Activated effector memory CD4-positive, alpha-beta T cell treated with Interleukin-2 at 50 U/mL for 16 hours (primary cell): Measurements from ENCODE around the gene RPL37A.
"Not testable (repeated sequence)": the region's sequence is repeated elsewhere in the genome, so short reads cannot be mapped to it uniquely, and the experiment has no call there.

Experiments
- DNase-seq: peaks from one replicate; pipeline ENCODE4 v3.0.0-alpha.2; 2020

Gene RPL37A

DNA sequence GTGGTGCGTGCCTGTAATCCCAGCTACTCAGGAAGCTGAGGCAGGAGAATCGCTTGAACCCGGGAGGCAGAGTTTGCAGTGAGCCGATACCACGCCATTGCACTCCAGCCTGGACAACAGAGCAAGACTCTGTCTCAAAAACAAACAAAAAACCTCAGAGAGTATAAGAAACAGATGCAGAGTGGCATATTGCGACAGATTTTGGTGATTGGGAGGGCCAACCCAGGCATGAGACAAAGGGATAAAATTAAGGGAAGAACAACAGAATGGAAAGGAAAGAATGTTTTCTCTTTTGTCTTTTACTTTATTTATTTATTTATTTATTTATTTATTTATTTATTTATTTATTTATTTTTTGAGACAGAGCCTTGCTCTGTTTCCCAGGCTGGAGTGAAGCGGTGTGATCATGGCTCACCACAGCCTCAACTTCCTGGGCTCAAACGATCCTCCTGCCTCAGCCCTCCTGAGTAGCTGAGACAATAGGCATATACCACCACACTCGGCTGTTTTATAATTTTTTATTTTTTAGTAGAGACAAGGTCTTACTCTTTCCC lies 20.0 kb downstream of the RPL37A start:
- not testable (repeated sequence) for DNase-seq

DNA sequence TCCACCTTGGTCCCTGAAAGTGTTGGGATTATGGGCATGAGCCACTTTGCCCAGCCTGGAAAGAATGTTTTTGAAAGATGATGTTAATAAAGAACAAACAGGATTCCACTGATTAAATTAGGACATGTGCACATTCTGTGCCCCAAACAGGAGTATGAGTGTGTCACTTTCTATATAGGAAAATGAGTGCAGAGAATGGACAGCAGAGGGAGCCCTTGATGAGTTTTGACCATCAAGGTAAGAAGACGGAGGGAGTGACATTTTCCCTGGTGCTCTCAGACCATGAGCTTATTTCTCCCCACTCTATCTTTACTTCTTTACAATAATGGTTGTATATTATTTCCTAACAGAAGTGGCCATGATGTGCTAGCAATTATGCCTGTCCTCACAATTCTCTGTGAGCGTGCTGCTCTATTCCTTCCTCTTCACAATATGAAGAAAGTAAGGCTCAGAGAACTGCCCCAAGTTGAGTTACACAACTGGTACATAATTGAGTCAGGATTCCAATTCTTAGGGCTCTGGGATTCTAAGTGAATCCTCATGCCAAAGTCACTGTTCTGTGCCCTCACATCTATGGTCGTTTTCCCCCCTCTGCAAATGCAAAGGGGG lies 20.6 kb downstream of the RPL37A start:
- DNase-seq, result no peak

DNA sequence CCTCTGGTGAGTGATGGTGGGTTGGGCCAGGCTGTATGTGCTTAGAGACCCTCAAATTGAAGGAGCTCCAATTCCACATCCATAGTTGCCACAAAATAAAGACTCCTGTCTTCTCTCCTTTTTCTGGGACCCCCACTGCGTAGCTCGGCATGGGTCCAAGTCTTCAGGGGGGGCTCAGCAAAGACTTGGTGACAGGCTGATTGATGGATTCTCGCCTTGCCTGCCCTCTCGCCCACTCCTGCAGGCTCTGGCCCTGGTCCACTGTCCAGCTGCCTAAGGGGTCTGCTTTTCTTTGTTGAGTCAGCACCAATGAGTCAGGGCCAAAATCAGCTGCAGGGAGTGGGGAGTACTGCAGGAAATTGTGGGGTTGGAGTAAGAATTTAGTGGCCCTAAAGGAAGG lies 21.5 kb downstream of the RPL37A start:
- DNase-seq, result no peak

DNA sequence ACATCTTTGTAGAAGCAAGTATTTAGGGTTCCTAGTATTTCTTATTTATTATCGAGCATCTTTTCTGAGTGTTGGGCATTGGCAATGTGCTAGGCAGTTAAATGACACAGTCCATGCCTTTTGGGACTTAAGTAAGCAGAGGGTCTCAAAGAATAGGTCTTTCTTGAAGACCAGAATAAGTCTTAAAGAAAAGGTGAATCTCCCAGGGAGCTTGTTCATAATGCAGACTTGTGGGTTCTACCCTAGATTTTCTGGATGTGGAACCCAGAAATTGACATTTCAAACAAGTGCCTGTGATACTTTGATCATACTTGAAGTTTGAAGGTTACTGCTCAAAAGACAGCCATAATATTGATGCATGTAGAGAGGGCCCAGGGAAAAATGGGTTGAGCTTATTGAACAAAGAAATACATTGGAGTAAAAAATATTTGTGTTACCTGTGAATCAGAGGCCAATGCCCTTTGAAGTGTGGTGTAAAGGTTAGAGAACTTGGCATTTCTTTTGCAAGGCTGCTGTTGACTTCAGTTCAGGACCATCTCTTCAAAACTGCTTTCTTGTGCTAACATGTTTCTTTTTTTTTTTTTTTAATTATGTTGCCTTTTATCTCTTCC lies 24.4 kb downstream of the RPL37A start:
- DNase-seq, result no peak

DNA sequence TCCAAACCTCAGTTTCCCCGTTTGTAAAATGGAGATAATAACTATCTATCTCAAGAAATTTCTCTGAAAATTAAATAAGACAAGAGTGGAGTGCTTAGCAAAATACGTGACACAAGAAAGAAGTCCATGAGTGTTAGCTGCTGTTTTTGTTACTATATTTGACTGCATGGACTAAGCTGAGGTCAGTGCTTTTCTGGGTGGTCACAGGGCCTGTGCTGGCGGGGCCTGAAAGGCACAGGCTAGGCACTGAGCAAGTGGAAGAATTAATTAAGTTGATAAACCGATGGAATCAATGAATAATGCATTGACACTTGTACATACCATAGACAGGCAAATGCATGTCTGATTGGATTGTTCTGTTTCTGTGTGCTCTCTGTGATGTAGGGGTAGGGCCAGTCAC lies 27.3 kb downstream of the RPL37A start:
- no peak for DNase-seq

DNA sequence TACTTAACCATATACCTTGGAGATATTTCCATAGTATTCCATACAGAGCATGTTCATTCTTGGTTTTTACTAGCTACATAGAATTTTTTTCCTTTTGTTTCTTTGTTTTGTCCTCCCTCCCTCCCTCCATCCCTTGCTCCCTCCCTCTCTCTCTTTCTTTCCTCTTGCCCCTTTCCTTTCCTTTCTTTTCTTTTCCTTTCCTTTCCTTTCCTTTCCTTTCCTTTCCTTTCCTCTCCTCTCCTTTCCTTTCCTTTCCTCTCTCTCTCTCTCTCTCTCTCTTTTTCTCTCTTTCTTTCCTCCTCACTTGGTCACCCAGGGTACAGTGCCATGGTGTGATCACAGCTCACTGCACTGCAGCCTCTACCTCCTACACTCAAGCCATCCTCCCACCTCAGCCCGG lies 28.3 kb downstream of the RPL37A start:
- no peak for DNase-seq

DNA sequence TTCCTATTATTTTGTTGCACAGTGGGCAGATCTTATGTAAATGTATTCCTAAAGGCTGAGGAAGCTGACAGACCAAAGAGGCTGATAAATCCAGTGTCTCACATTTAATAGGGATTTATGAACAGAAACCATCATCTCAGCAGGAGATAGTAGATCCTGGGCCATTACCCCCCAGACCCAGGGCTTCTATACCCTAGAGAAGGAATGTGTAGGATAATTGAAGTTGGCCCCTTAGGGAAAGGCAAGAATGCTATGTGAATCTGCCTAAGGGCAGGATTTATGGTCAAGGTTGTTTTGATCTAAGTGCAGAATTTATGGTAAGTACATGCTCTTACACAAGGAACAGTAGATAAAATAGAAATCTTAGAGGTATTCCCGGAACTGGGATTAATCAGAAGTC lies 29.0 kb downstream of the RPL37A start:
- DNase-seq, result no peak

DNA sequence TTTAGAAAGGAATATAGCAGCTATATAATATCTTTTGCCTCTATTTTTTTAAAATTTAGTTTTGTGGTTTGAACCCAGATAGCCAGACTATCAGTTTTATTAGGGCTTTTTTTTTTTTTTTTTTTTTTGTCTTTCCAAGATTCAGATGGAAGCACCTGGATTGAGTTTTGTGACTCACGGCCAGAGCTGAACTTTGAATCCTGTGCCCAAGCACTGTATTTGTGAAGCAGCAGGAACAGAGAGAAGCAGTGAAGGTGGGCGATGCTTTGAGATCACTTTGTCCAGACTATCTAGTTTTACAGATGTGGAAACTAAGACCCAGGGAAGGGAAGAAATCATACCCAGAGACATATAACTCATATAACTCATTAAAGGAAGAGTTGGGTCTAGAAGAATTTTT lies 33.9 kb downstream of the RPL37A start:
- no peak for DNase-seq

DNA sequence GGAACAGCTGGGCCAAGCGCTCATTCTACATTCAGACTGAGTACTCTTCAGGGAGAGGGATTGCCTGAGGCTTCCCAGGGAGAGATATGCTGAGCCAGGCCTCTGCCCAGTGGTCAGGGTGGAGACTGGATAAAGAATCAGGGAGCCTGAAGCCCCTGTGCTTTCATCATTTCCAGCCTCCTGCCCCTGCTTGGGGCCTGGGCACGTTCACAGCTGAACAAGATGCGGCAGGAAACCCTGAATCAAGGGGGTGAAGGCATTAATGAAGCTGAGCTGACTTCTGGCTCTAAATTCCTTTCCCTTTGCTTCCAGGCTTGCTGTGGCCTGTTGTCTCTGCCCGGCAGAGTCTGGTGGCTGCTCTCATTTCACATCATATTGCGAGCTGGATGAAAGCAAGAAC lies 35.0 kb downstream of the RPL37A start:
- DNase-seq, result no peak

DNA sequence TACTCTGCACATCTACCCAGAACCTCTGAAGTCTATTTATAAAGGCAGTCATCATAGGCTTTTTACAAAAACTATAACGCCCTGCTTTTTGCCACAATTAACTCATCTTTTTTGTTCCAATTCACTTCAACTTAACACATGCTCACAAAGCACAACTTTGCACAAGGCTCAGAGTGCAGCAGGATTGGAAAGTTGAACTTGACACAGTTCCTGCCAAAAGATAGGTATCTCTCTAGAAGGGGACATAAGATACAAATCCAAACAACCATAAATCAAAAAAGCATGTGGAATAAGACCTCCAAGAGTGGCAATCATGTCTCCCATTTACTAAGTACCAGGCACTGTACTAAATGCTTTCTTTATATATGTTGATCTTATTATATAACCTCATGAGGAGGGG lies 36.2 kb downstream of the RPL37A start:
- DNase-seq, result no peak

DNA sequence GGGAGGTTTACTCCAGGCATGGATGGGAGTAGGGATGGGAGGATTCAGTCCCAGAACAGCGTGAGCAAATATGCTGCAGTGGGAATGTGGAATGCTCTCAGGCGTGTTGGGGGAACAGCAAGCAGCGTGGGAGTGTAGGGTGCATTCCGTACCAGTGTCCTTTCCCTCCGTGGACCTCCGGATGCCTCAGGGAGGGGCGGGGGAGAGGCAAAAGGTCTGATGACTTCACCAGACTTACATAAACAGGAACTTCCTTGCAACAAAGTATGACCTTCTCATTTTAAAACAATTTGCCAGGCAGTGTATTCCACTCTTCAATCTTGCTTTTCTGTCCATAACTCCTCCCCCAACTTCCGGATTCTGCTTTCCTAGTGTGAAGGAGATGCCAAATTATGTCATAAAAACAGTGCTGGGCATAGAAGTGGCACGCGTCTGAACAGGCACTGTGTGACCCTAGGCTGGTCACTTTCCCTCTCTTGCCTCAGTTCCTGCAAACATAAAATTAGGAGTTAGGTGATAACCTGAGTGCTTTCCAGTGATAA lies 36.9 kb downstream of the RPL37A start:
- no peak for DNase-seq

DNA sequence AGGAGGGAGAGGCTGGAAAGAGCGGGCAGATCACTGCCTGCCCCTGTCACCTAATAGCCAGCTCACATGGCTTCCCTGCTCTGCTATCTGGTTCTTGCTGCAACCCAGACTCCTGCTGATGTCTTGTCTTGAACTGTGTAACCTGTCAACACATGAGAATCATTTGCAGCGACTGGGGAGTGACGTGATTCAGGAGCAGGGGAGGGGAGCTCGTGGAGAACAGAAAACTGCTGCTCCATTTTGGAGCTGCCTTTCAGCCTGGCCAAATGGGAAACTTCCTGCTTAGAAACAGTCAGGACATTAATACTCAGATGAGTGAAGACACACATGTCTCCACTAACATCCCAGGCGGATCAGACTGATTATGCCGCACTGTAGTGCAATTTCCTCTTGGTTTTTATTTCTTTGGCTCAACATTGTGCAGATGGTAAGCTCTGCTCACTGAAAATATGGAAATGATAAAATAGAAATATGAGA lies 38.1 kb downstream of the RPL37A start:
- no peak for DNase-seq

DNA sequence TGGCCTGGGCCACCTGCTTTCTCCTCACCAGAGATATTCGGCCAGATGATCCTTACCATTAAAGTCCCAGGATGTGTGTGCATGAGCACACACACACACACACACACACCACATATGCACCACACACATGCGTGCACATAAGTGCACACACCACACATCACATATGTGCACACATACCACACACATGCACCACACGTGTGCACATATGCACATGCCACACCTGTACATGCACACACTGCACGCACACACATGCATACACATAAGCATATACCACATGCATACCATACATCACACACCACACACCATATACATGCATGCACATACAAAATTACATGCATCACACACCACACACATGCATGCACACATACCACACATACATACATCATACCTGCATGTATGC lies 38.7 kb downstream of the RPL37A start:
- DNase-seq, result no peak

DNA sequence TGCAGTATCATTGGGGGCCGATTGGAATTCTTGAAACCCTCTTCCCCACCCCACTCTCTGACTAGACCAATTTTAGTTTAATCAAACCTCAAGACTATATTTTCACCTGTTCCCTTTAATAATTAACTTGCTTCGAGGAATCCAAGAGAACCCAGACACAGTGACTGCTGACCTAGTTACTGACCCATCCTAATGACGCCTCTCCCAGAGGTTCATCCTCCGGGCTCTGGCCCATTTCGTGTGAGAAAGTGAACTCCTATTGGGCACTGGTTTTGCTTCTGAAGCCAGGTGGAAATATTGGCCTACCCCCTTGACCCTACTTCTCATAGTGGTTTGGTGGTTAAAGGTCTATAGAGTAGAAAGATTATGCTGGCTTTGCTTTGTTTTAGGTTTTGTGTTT lies 39.9 kb downstream of the RPL37A start:
- DNase-seq, result no peak

DNA sequence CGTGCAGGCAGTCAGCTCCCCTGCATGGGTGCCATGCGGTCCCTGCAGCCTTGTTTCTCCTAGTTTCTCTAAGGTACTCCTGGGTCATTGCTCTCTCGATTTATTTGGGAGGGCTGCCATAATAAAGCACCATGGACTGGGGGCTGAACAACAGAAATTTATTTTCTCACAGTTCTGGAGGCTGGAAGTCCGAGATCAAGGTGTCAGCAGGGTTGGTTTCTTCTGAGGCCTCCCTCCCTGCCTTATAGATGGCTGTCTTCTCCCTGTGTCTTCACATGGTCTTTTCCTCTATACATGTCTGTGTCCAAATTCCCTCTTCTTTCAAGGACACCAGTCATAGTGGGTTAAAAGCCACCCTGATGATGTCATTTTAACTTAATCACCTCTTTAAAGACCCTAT lies 40.5 kb downstream of the RPL37A start:
- no peak for DNase-seq

DNA sequence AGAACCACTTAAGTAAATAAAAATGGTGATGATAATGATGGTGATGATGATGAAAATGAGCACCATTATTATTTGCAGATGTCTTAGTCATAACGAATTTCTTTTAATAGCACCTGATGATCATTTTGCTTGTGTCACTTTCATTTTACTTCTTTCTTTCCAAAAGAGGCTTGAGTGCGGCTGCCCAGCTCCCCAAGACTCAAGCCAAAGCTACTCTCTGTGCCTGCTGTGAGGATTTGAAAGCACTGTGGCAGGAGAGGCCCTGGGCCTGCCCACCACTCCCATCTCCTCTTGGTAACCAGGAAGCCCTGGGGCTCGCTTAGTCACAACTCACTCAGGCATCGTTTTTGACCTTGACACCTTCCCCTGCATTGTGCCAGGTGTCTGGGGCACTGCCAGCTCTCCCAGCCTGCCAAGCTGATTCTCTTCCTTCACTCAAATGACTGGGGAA lies 41.2 kb downstream of the RPL37A start:
- no peak for DNase-seq

DNA sequence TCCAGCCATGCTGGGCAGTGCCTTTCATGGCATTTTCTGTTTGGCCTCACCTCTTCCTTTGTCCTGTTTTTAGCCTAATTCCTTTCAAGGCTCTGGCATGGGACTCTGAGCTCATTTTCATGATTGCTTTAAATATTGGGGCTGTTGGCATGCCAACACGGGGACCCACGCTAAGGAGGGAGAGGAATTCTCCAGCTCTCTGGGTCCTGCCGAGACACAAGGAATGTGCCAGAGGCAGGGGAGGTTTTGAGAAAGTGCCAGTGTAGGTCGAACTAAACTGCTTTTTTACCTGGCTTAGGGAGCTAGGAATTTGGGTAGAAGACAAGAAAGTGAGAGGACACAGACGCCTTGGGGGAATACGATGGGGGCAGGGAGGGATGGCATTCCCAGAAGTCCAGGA lies 42.3 kb downstream of the RPL37A start:
- no peak for DNase-seq

DNA sequence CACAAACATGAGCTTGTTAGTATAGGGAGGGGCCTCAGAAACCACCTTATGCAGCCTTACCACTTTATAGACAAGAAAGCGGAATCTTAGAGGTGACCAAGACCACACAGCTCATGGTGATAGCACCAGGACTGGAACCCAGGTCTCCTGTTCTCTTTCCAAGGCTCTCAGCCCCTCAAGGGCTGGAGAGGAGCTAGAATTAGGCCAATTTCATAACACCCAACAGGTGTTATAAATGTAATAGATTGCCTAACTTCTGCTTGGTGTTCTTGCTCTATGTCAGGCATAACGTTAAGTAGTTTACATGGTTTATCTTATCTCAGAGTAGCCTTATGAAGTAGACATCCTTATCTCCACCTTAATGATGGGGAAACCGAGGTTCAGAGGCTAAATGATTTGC lies 42.9 kb downstream of the RPL37A start:
- no peak for DNase-seq

DNA sequence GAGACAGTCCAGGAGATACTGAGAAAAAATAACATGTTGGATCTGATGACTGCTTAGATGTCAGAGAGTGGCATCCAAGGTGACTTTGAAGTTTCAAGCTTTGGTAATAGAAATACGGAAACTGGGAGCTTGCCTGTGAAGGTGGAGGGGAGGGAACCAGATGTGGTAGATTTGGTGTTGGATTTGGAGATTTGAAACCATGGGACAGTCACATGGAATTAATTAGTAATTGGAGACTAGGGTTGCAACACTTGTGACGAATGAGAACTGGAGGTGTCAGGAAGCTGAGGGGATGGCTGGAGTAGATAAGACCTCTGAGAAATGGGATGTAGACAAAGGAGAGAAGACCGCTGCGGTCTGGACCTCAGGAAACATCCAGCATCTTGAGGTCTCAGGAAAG lies 46.7 kb downstream of the RPL37A start:
- no peak for DNase-seq

DNA sequence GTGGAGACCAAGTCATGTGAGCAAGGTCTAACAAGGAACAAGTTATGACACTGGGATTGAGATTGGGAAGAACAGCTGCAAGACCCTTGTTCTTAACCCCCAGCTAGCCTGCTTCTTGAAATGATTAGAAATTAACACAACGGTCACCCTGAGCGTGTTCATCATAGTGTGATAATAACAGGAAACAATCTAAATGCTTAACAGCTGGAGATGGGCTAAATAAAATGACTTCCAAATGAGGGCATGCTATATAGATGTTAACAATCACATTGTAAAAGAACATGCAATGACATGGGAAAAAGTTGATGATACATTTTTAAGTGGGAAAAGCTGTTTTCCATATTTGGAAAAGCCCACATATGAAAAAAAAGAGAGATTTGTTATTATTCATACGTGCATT lies 47.6 kb downstream of the RPL37A start:
- DNase-seq, result no peak

DNA sequence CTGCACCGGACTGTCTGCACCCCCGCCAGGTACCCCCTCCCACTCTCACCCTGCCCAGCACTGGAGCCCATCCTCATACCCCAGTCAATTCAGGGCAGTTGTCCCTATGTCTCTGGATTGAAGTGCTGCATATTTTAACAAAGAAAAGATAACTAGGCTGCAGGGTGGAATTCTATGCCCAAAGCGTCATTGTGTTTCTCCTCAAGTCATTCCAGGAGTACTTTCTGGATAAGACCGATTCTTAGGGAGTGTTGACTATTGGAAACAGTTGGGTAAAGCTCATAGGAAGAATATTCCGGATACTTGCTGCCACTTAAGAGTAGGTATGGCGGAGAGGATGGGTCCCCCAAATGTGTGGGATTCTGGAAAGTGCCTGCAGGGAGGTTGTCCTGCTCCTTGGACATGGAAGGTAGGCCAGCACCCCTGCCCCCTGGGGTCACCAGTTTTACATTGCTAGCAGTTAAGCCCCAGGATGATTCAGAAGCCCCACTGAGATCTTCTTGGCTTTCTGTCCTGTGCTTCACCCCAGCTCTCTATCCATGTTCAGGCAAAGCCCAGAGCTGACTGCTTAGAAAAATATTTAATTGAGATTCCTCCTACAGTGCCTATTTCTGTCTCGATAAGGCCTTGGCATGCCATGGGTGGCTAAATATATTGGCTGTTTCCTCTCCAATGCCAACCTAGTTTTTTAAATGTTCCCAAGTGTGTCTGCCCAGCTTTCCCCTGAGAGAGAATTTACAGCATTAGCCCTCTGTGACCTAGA lies 48.2 kb downstream of the RPL37A start:
- no peak for DNase-seq

DNA sequence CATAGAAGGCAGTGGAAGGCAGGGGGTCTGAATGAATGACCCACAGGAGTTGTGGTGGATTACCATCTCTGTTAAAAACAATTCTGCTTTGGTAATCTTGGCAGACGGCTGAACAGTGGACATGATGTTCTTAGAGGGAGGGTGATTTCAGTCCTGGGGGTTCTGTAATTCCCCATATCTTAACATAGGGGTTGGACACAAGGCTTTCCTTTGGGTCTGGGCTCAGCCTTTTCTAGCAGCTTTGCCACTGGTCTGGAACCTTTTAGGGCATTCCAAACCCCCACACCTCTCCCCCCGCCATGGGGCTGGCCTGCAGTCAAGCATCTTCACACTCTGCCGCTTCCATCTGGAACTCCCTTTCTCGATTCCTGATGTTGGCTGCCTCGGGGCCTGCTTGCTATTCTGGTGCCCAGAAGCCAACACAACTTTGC lies 50.3 kb downstream of the RPL37A start:
- no peak for DNase-seq

DNA sequence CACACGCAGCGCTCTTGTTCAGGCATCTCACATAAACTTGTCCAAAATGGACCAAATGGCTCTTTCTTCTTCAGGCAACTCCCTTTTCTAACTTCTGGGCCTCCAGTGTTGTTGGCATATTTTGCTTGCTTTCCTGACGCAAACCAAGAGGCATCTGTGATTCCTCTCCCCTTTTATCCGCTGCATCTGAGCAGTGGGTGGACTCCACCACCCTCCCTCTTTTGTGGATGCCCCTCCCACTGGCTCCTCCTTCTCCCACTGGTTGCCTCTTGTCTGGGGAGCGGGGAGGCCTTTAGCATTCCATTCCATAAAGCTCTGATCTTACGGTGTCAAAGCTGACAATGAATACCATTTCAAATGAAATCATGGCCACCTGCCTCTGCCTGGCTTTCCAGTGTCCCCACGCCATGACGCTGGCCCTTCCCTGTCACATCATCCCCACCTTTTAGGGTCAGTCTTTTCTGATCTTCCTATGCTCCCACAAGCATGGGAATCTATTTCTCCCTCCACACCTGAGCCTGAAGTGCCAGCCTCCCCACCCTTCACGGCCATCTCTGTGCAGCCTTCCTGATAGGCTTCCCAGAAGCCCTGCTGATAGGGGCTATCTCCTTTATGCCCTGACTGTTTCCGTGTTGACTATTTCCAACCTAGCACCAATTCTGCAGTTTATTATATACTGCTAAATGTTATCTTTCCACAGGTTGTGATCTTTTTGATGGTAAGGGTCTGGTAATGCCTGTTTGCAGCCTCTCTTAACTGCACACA lies 51.5 kb downstream of the RPL37A start:
- no peak for DNase-seq
